ENCODE results near the gene ST13. TPM values are rescaled to one million over a fixed set of nuclear protein-coding genes. Genes with fewer than 3 reads are reported as not detected.
"Not testable (repeated sequence)": the region's sequence is repeated elsewhere in the genome, so short reads cannot be mapped to it uniquely, and the experiment has no call there.

ST13 gene
- total RNA-seq, 2 experiments from 2014 or later, result 121 to 223 TPM

DNA sequence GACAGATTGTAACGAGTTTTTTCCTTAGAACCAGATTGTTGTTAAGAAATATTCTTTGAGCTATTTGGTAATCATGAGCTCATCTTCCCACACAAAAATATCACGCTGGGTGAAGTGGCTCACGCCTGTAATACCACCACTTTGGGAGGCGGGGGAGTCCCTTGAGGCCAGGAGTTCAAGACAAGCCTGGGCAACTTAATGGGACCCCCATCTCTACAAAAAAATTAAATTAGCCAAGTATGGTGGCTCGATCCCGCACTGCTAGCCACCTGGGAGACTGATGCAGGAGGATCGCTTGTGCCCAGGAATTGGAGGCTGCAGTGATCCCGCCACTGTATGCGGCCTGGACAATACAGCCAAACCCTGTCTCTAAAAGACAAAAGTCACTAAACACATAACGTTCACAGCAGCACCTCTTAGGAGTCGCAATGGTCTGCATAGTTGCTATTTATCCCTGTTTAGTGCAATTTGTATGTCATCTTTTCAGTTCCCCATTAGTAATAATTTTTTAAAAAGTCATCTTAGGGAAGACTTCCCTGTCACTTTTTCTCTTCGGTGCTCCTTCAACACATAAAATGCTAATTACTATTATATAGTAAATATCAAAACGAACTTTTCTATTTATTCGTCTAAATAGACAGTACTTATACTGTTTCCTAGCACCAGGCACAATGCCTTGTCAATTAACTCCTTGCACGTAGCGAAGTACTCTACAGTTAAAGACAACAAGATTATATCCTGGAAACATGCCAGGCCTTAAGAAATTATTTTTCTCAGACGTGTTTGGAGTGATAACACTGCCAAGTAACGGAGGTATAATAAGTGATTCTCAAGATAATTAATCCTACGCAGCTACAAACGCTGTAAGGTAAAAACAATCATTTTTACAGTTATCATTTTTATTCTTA lies 1.1 kb downstream of the ST13 start:
- Histone ChIP-seq H3K79me2 (ENCODE audit: insufficient read depth, low read depth, low read length) (peaks cover 94% of the 10 kb centered on the region), H3K36me3 (ENCODE audit: insufficient read depth, low read length) (peaks cover 42% of the 10 kb centered on the region), H3K27ac (ENCODE audit: low read depth, low read length, poor library complexity, severe bottlenecking) (peak overlapping the region; percentile 85), H3K4me1 (ENCODE audit: insufficient read depth, low read length, poor library complexity, severe bottlenecking) (peaks cover 39% of the 10 kb centered on the region), H3K9me2 (ENCODE audit: insufficient read depth, low read length) (no peaks in the 10 kb centered on the region), H2AFZ (ENCODE audit: low read length) (peak overlapping the region; percentile 87; the same call in 1 of the 2 replicates), H3K9me3 (ENCODE audit: low read length) (no peaks in the 10 kb centered on the region), H3K4me3 (ENCODE audit: low read depth, low read length, poor library complexity, severe bottlenecking) (peak overlapping the region; percentile 95), H4K20me1 (ENCODE audit: insufficient read depth, low read length) (peaks cover 35% of the 10 kb centered on the region), H3K4me2 (ENCODE audit: low read length) (peak overlapping the region; percentile 90)
- no peak for TF ChIP-seq EZH2phosphoT487 (IDR thresholded peaks at IDR 0.05; ENCODE audit: borderline replicate concordance, low read depth, low read length)
- TF ChIP-seq, protein P1, sequence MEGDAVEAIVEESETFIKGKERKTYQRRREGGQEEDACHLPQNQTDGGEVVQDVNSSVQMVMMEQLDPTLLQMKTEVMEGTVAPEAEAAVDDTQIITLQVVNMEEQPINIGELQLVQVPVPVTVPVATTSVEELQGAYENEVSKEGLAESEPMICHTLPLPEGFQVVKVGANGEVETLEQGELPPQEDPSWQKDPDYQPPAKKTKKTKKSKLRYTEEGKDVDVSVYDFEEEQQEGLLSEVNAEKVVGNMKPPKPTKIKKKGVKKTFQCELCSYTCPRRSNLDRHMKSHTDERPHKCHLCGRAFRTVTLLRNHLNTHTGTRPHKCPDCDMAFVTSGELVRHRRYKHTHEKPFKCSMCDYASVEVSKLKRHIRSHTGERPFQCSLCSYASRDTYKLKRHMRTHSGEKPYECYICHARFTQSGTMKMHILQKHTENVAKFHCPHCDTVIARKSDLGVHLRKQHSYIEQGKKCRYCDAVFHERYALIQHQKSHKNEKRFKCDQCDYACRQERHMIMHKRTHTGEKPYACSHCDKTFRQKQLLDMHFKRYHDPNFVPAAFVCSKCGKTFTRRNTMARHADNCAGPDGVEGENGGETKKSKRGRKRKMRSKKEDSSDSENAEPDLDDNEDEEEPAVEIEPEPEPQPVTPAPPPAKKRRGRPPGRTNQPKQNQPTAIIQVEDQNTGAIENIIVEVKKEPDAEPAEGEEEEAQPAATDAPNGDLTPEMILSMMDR (conservative IDR thresholded peaks at IDR 0.05; ENCODE audit: low read length), result no peak
- BruUV-seq (replicated peaks), result no TSS peak
- ChIA-PET CTCF (ENCODE audit: unreplicated experiment) (no interaction called here), POLR2A (interaction anchor here (0.9 to 1.3 kb wide), 2 partner anchors 36 to 45 kb away, joined by 3 read pairs; partner anchors contain the start of gene SLC25A17)
- intact Hi-C loops (cut with micrococcal nuclease; ENCODE audit: unreplicated experiment), result loop anchor here (5.0 kb wide), 1 partner anchor 237 kb away; the partner anchor contains the start of gene EP300
- no peak for DNase-seq (ENCODE audit: low spot score)

DNA sequence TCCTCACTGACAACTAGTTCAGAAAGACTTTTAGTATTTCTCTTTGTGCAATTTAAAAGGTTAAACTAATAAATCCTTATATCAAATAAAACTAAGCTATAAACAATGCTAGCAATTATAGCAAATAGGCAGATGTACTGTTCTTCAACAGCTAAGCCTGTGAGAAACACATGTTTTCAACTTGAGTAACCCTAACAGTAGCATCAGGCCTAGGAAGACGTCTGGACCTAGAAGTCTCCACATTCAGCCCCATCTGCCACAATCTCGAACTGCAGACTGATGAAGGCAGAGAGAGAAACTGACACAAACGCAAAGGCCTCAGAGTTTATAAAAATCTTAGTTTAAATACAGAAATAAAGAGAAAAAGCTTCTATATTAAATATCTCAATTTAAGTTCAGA lies 2.5 kb downstream of the ST13 start:
- CTCF ChIA-PET (ENCODE audit: unreplicated experiment), result no interaction called here
- peaks cover 91% of the 10 kb centered on the region for H3K79me2 ChIP-seq (ENCODE audit: insufficient read depth, low read depth, low read length)
- H2AFZ ChIP-seq (ENCODE audit: low read length), result no peak overlapping the region
- no peaks in the 10 kb centered on the region for H3K9me3 ChIP-seq (ENCODE audit: low read length)
- POLR2A ChIA-PET, result interaction anchor here (1.3 kb wide), 1 partner anchor 44 kb away, joined by 3 read pairs; no protein-coding TSS in a partner anchor
- intact Hi-C loops (cut with micrococcal nuclease; ENCODE audit: unreplicated experiment), result no loop called here
- no TSS peak for BruUV-seq (replicated peaks)
- H3K27ac ChIP-seq (ENCODE audit: low read depth, low read length, poor library complexity, severe bottlenecking), result no peak overlapping the region
- H3K4me1 ChIP-seq (ENCODE audit: insufficient read depth, low read length, poor library complexity, severe bottlenecking), result peaks cover 39% of the 10 kb centered on the region
- H3K36me3 ChIP-seq (ENCODE audit: insufficient read depth, low read length), result peaks cover 50% of the 10 kb centered on the region
- peak overlapping the region; percentile 95 for H3K4me3 ChIP-seq (ENCODE audit: low read depth, low read length, poor library complexity, severe bottlenecking)
- no peak for TF ChIP-seq EZH2phosphoT487 (IDR thresholded peaks at IDR 0.05; ENCODE audit: borderline replicate concordance, low read depth, low read length)
- TF ChIP-seq, protein P1 (conservative IDR thresholded peaks at IDR 0.05; ENCODE audit: low read length), result no peak
- peak overlapping the region; percentile 90 for H3K4me2 ChIP-seq (ENCODE audit: low read length)
- peak; percentile 19 for DNase-seq (ENCODE audit: low spot score)
- H4K20me1 ChIP-seq (ENCODE audit: insufficient read depth, low read length), result peaks cover 35% of the 10 kb centered on the region
- no peaks in the 10 kb centered on the region for H3K9me2 ChIP-seq (ENCODE audit: insufficient read depth, low read length)

DNA sequence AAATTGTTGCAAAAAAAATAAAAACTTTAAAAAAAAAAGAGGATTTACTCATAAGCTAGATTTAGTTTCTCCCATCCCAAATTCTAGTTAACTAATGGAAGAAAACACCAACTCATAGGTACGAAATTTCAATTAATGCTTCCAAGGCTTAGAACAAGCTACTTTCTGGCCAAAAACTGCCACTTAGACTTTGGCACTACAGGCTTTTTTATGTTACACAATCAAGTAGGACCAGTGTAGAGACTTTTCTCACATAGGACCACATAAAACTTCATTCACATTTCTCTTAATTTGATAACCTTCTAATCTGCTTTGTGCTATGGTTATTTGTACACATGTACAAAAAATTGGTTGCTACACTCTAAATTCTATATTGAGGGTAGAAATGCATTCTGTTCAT lies 3.1 kb downstream of the ST13 start:
- H3K9me2 ChIP-seq (ENCODE audit: insufficient read depth, low read length), result no peaks in the 10 kb centered on the region
- H3K9me3 ChIP-seq (ENCODE audit: low read length), result no peaks in the 10 kb centered on the region
- no TSS peak for BruUV-seq (replicated peaks)
- no peak for DNase-seq (ENCODE audit: low spot score)
- CTCF ChIA-PET (ENCODE audit: unreplicated experiment), result no interaction called here
- TF ChIP-seq, protein P1 (conservative IDR thresholded peaks at IDR 0.05; ENCODE audit: low read length), result no peak
- no peak for TF ChIP-seq EZH2phosphoT487 (IDR thresholded peaks at IDR 0.05; ENCODE audit: borderline replicate concordance, low read depth, low read length)
- H2AFZ ChIP-seq (ENCODE audit: low read length), result no peak overlapping the region
- H3K4me1 ChIP-seq (ENCODE audit: insufficient read depth, low read length, poor library complexity, severe bottlenecking), result peaks cover 38% of the 10 kb centered on the region
- peaks cover 85% of the 10 kb centered on the region for H3K79me2 ChIP-seq (ENCODE audit: insufficient read depth, low read depth, low read length)
- POLR2A ChIA-PET, result interaction anchor here (0.7 kb wide), 1 partner anchor 19 kb away, joined by 3 read pairs; no protein-coding TSS in a partner anchor
- peak overlapping the region; percentile 95 for H3K4me3 ChIP-seq (ENCODE audit: low read depth, low read length, poor library complexity, severe bottlenecking)
- H3K4me2 ChIP-seq (ENCODE audit: low read length), result peak overlapping the region; percentile 90
- no peak overlapping the region for H3K27ac ChIP-seq (ENCODE audit: low read depth, low read length, poor library complexity, severe bottlenecking)
- intact Hi-C loops (cut with micrococcal nuclease; ENCODE audit: unreplicated experiment), result no loop called here
- H4K20me1 ChIP-seq (ENCODE audit: insufficient read depth, low read length), result peaks cover 35% of the 10 kb centered on the region
- H3K36me3 ChIP-seq (ENCODE audit: insufficient read depth, low read length), result peaks cover 55% of the 10 kb centered on the region

DNA sequence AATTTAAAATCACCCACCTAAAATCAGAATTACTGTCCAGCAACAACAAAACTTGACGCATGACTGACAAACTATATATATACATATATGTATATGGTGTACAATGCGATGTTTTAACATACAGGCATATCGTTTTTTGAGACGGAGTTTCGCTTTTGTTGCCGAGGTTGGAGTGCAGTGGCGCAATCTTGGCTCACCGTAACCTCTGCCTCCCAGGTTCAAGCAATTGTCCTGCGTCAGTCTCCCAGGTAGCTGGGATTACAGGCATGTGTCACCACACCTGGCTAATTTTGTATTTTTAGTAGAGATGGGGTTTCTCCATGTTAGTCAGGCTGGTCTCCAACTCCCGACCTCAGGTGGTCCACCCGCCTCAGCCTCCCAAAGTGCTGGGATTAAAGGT lies 10.6 kb downstream of the ST13 start:
- H3K9me3 ChIP-seq (ENCODE audit: low read length); H4K20me1 ChIP-seq (ENCODE audit: insufficient read depth, low read length); DNase-seq (ENCODE audit: low spot score); H3K4me1 ChIP-seq (ENCODE audit: insufficient read depth, low read length, poor library complexity, severe bottlenecking); H3K4me3 ChIP-seq (ENCODE audit: low read depth, low read length, poor library complexity, severe bottlenecking); H3K27ac ChIP-seq (ENCODE audit: low read depth, low read length, poor library complexity, severe bottlenecking); H3K4me2 ChIP-seq (ENCODE audit: low read length); H3K9me2 ChIP-seq (ENCODE audit: insufficient read depth, low read length); CTCF ChIA-PET (ENCODE audit: unreplicated experiment); intact Hi-C loops (cut with micrococcal nuclease; ENCODE audit: unreplicated experiment); H2AFZ ChIP-seq (ENCODE audit: low read length); BruUV-seq (replicated peaks): not testable (repeated sequence)
- peaks cover 50% of the 10 kb centered on the region for H3K79me2 ChIP-seq (ENCODE audit: insufficient read depth, low read depth, low read length)
- POLR2A ChIA-PET, result interaction anchor here (0.9 kb wide), 1 partner anchor 12 kb away, joined by 3 read pairs; no protein-coding TSS in a partner anchor
- peaks cover 99% of the 10 kb centered on the region for H3K36me3 ChIP-seq (ENCODE audit: insufficient read depth, low read length)
